DND-41 (cell line): ENCODE measurements around the gene TAS2R40.

ENCODE experiments used
- EZH2 ChIP-seq: IDR thresholded peaks from 3 replicates; pipeline ENCODE4 v1.6.1; 2012; ENCODE audit warnings: borderline replicate concordance, low read depth, mild to moderate bottlenecking, moderate library complexity, low read length, inconsistent platforms; ENCODE audit not compliant: severe bottlenecking
- TF ChIP-seq, protein P1 (sequence below): IDR thresholded peaks from 2 replicates; pipeline ENCODE4 v1.5.1; 2012; ENCODE audit warnings: borderline replicate concordance, low read length, moderate library complexity, mild to moderate bottlenecking; ENCODE audit not compliant: poor library complexity, severe bottlenecking; ENCODE audit errors: extremely low read depth

DNA sequence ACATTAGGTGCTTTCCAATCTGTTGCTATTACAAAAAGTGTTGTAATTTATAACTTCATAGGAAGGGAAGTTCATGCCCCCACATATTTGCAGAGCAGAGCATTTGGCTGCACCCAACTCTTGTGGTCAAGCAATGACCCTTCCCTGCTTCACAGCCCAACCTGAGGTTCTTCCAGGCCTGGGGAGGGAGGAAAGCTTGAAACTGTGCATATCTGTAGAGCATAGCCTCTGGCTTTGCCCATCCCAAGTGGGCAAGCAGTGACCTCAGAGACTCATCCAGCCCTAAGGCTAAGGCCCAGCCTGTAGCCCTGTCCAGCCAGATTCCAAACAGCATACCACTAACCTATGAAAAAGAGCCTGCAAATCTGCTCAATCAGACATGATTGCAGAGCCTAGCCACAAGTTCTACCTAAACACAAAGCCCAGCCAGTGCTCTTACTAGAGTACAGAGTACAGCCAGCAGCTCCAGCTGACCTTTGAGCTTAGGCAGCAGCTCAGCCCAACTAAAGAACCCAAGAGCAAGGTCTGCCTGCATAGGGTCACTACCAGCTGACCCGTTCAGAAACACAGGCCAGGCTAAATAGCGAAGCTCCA, 27.0 kb downstream of the TAS2R40 start:
- no peak for TF ChIP-seq EZH2
- TF ChIP-seq, protein P1, sequence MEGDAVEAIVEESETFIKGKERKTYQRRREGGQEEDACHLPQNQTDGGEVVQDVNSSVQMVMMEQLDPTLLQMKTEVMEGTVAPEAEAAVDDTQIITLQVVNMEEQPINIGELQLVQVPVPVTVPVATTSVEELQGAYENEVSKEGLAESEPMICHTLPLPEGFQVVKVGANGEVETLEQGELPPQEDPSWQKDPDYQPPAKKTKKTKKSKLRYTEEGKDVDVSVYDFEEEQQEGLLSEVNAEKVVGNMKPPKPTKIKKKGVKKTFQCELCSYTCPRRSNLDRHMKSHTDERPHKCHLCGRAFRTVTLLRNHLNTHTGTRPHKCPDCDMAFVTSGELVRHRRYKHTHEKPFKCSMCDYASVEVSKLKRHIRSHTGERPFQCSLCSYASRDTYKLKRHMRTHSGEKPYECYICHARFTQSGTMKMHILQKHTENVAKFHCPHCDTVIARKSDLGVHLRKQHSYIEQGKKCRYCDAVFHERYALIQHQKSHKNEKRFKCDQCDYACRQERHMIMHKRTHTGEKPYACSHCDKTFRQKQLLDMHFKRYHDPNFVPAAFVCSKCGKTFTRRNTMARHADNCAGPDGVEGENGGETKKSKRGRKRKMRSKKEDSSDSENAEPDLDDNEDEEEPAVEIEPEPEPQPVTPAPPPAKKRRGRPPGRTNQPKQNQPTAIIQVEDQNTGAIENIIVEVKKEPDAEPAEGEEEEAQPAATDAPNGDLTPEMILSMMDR = no peak
